H9 (cell line): ENCODE results near the gene MINAR1. TPM values are rescaled to one million over a fixed set of nuclear protein-coding genes. Genes with fewer than 3 reads are reported as not detected.

ENCODE experiments used
- DNase-seq: peaks from one replicate; pipeline ENCODE4 v3.0.0-alpha.2; 2017
- H2AFZ ChIP-seq: one replicate; pipeline ENCODE4 v1.6.1; 2013; ENCODE audit warnings: mild to moderate bottlenecking, low read length, control low read depth, moderate library complexity
- H2AK5ac ChIP-seq: 2 replicates; pipeline ENCODE4 v1.6.1; 2013; ENCODE audit warnings: low read length, control low read depth, mixed read lengths; ENCODE audit not compliant: insufficient read length
- H2BK120ac ChIP-seq: one replicate; pipeline ENCODE4 v1.6.1; 2013; ENCODE audit warnings: low read depth, mild to moderate bottlenecking, low read length, control low read depth, inconsistent platforms; ENCODE audit not compliant: poor library complexity, severe bottlenecking
- H2BK12ac ChIP-seq: 2 replicates; pipeline ENCODE4 v1.6.1; 2013; ENCODE audit warnings: low read length, control low read depth, mixed read lengths, low read depth; ENCODE audit not compliant: insufficient read length
- H2BK15ac ChIP-seq: 2 replicates; pipeline ENCODE4 v1.6.1; 2013; ENCODE audit warnings: low read depth, low read length, control low read depth
- H2BK20ac ChIP-seq: one replicate; pipeline ENCODE4 v1.6.1; 2013; ENCODE audit warnings: low read depth, mild to moderate bottlenecking, low read length, control low read depth, inconsistent platforms; ENCODE audit not compliant: poor library complexity, severe bottlenecking
- H2BK5ac ChIP-seq: 2 replicates; pipeline ENCODE4 v1.6.1; 2013; ENCODE audit warnings: low read length, control low read depth, mixed read lengths; ENCODE audit not compliant: insufficient read length
- H3K14ac ChIP-seq: 2 replicates; pipeline ENCODE4 v1.6.1; 2013; ENCODE audit warnings: low read length, control low read depth; ENCODE audit not compliant: insufficient read depth
- H3K18ac ChIP-seq: 2 replicates; pipeline ENCODE4 v1.6.1; 2013; ENCODE audit warnings: low read depth, mild to moderate bottlenecking, mixed read lengths, low read length, control low read depth; ENCODE audit not compliant: insufficient read length
- H3K23ac ChIP-seq: 2 replicates; pipeline ENCODE4 v1.6.1; 2013; ENCODE audit warnings: low read length, control low read depth, mixed read lengths, low read depth; ENCODE audit not compliant: insufficient read length
- H3K23me2 ChIP-seq: 2 replicates; pipeline ENCODE4 v1.6.1; 2013; ENCODE audit warnings: low read depth, mild to moderate bottlenecking, mixed read lengths, low read length, control low read depth; ENCODE audit not compliant: insufficient read length, poor library complexity, severe bottlenecking
- H3K27ac ChIP-seq: 2 replicates; pipeline ENCODE4 v1.5.1; 2013; ENCODE audit warnings: low read length, control low read depth, mixed read lengths, low read depth; ENCODE audit not compliant: insufficient read length
- H3K27me3 ChIP-seq: 2 replicates; pipeline ENCODE4 v1.6.1; 2013; ENCODE audit warnings: low read length, control low read depth, inconsistent platforms; ENCODE audit not compliant: insufficient read depth
- H3K4ac ChIP-seq: 2 replicates; pipeline ENCODE4 v1.6.1; 2013; ENCODE audit warnings: low read depth, mild to moderate bottlenecking, control low read depth, inconsistent platforms, low read length, moderate library complexity
- H3K4me1 ChIP-seq: 2 replicates; pipeline ENCODE4 v1.6.1; 2013; ENCODE audit warnings: low read length, control low read depth, inconsistent platforms; ENCODE audit not compliant: insufficient read depth
- H3K4me2 ChIP-seq: 2 replicates; pipeline ENCODE4 v1.6.1; 2013; ENCODE audit warnings: low read length, control low read depth, mixed read lengths; ENCODE audit not compliant: insufficient read length, insufficient read depth
- H3K56ac ChIP-seq: 2 replicates; pipeline ENCODE4 v1.6.1; 2013; ENCODE audit warnings: low read depth, mild to moderate bottlenecking, mixed read lengths, low read length, control low read depth; ENCODE audit not compliant: insufficient read length
- H3K79me1 ChIP-seq: 2 replicates; pipeline ENCODE4 v1.6.1; 2013; ENCODE audit warnings: low read depth, mild to moderate bottlenecking, moderate library complexity, low read length, control low read depth, inconsistent platforms; ENCODE audit not compliant: insufficient read depth, poor library complexity, severe bottlenecking
- H3K79me2 ChIP-seq: 2 replicates; pipeline ENCODE4 v1.6.1; 2013; ENCODE audit warnings: low read length, control low read depth, inconsistent platforms; ENCODE audit not compliant: insufficient read depth
- H3K9ac ChIP-seq: 2 replicates; pipeline ENCODE4 v1.6.1; 2013; ENCODE audit warnings: low read length, control low read depth, mixed read lengths; ENCODE audit not compliant: insufficient read length; ENCODE audit errors: extremely low read depth
- H3K9me3 ChIP-seq: one replicate; pipeline ENCODE4 v1.6.1; 2013; ENCODE audit warnings: low read depth, low read length, inconsistent platforms; ENCODE audit not compliant: control insufficient read depth
- H3T11ph ChIP-seq: one replicate; pipeline ENCODE4 v1.6.1; 2013; ENCODE audit warnings: mild to moderate bottlenecking, low read length, control low read depth, inconsistent platforms
- H4K20me1 ChIP-seq: one replicate; pipeline ENCODE4 v1.6.1; 2013; ENCODE audit not compliant: control insufficient read depth, insufficient read length, insufficient read depth
- H4K5ac ChIP-seq: 2 replicates; pipeline ENCODE4 v1.6.1; 2013; ENCODE audit warnings: low read depth, mild to moderate bottlenecking, mixed read lengths, low read length, control low read depth; ENCODE audit not compliant: insufficient read length
- H4K8ac ChIP-seq: replicated peaks from 2 replicates; pipeline ENCODE4 v1.6.1; 2013; ENCODE audit warnings: low read length, control low read depth, mixed read lengths, low read depth; ENCODE audit not compliant: insufficient read length
- H4K91ac ChIP-seq: 2 replicates; pipeline ENCODE4 v1.6.1; 2013; ENCODE audit warnings: low read depth, mild to moderate bottlenecking, moderate library complexity, mixed read lengths, low read length, control low read depth; ENCODE audit not compliant: insufficient read length
- H3K27ac Mint-ChIP-seq, 3 experiments: 2 replicates in 2 of 3; 3 replicates in 1 of 3; pipeline ENCODE4 v1.8.0; 2020 to 2021; ENCODE audit warnings: mixed read lengths in 3 of 3, mild to moderate bottlenecking in 1 of 3, moderate library complexity in 1 of 3
- H3K27me3 Mint-ChIP-seq: 2 replicates; pipeline ENCODE4 v1.8.0; 2021; ENCODE audit warnings: low read depth, mild to moderate bottlenecking, moderate library complexity, mixed read lengths
- H3K36me3 Mint-ChIP-seq, 3 experiments: 2 replicates in 2 of 3; 3 replicates in 1 of 3; pipeline ENCODE4 v1.8.0; 2020 to 2021; ENCODE audit warnings: low read depth in 3 of 3, mixed read lengths in 3 of 3; ENCODE audit not compliant: insufficient read depth in 1 of 3
- H3K4me1 Mint-ChIP-seq, 2 experiments: 2 replicates each; pipeline ENCODE4 v1.8.0; 2020; ENCODE audit warnings: mixed read lengths in 2 of 2
- H3K4me3 Mint-ChIP-seq, 2 experiments: 2 replicates in 1 of 2; 3 replicates in 1 of 2; pipeline ENCODE4 v1.8.0; 2020 to 2021; ENCODE audit warnings: mild to moderate bottlenecking in 2 of 2, mixed read lengths in 2 of 2, moderate library complexity in 1 of 2
- H3K9me3 Mint-ChIP-seq, 2 experiments: 2 replicates in 1 of 2; 3 replicates in 1 of 2; pipeline ENCODE4 v1.8.0; 2020; ENCODE audit warnings: mild to moderate bottlenecking in 2 of 2, mixed read lengths in 2 of 2, moderate library complexity in 1 of 2
- CTCF ChIP-seq: fragments of 200-600 bp; sonication (generic); conservative IDR thresholded peaks from 3 replicates; pipeline ENCODE4 v1.8.0; 2021; ENCODE audit warnings: antibody characterized with exemption, mild to moderate bottlenecking
- WGBS: extraction: QIAGEN DNeasy Blood & Tissue Kit; methylation state at CpG from one replicate; pipeline ENCODE4 v1.1.7; 2013; ENCODE audit warnings: missing lambda C conversion rate, low lambda C conversion rate, mixed read lengths; ENCODE audit not compliant: insufficient read length; ENCODE audit errors: extremely low coverage; 5-methylcytosine and 5-hydroxymethylcytosine counted together
- total RNA-seq: library from RNA; stranded (reverse); gene quantifications from 2 replicates; pipeline ENCODE4 v1.2.1, GENCODE V29; 2021

Gene MINAR1
- total RNA-seq, 1 experiment from 2014 or later: 0.74 TPM

DNA sequence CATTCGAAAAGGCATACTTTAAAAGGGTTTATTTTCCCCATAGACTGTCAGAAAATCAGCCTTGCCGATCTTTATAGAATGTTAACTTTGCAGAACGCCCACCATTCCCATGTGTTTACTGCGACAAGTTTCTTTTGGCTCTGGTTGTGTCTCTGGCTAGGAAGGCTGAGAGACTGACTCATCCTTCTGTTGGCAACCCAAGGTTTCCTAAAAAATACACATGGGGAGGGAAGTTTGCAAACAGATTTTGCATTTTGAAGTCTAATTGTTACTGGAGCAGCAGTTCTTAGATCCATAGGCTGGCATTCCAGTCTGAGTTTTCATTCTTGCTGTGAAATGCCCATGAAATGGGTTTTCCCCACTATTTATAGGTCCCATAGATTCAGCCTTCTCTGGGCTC is 37.9 kb upstream of the MINAR1 start:
- Histone ChIP-seq H3K27me3 (no peaks in the 10 kb centered on the region), H3K4me1 (no peaks in the 10 kb centered on the region), H3T11ph (no peak overlapping the region), H2BK5ac (no peak overlapping the region), H2AK5ac (no peak overlapping the region), H3K27ac (no peak overlapping the region), H4K8ac (no peak overlapping the region), H3K9ac (no peak overlapping the region), H3K4ac (no peak overlapping the region), H3K18ac (no peak overlapping the region), H3K14ac (no peak overlapping the region), H3K79me2 (no peaks in the 10 kb centered on the region), H3K23me2 (no peaks in the 10 kb centered on the region), H2BK20ac (no peak overlapping the region), H3K56ac (no peak overlapping the region), H2BK120ac (no peak overlapping the region), H4K5ac (no peak overlapping the region), H2BK12ac (no peak overlapping the region), H4K91ac (no peak overlapping the region), H3K9me3 (no peaks in the 10 kb centered on the region), H2BK15ac (no peak overlapping the region), H2AFZ (no peak overlapping the region), H3K4me2 (no peak overlapping the region), H3K23ac (no peak overlapping the region), H4K20me1 (no peaks in the 10 kb centered on the region), H3K79me1 (no peaks in the 10 kb centered on the region)
- H3K36me3 Mint-ChIP-seq: no peaks in the 10 kb centered on the region; a peak in 2 of 7 replicates
- H3K4me3 Mint-ChIP-seq: no peak overlapping the region
- peaks cover 0 to 1% of the 10 kb centered on the region in 2 experiments; a peak in 2 of 5 replicates for H3K9me3 Mint-ChIP-seq
- no peak overlapping the region for H3K27ac Mint-ChIP-seq
- no CpG with 5 or more reads among the region's 4 CpGs for WGBS
- DNase-seq: no peak
- H3K27me3 Mint-ChIP-seq: no peaks in the 10 kb centered on the region
- no peak for TF ChIP-seq CTCF
- no peaks in the 10 kb centered on the region for H3K4me1 Mint-ChIP-seq
